Liver (tissue), 3 donors: ENCODE results near the gene ST14.

Experiments
- ATF3 ChIP-seq: IDR thresholded peaks from 2 replicates; pipeline ENCODE4 v1.6.1; 2016; ENCODE audit warnings: antibody characterized with exemption
- CTCF ChIP-seq: fragments of 150-350 bp; IDR thresholded peaks from 2 replicates; pipeline ENCODE4 v1.5.1; 2017; ENCODE audit warnings: improper control_type of control experiment, low read depth, low read length; ENCODE audit not compliant: missing input control
- FOXA1 ChIP-seq: IDR thresholded peaks from 2 replicates; pipeline ENCODE4 v1.6.1; 2016; ENCODE audit warnings: antibody characterized with exemption
- GABPA ChIP-seq, 2 donors: IDR thresholded peaks in 1 of 2; conservative IDR thresholded peaks in 1 of 2; 2 replicates each; pipeline ENCODE4 v1.6.1; 2016; ENCODE audit warnings: antibody characterized with exemption in 2 of 2, mild to moderate bottlenecking in 1 of 2, moderate library complexity in 1 of 2
- JUND ChIP-seq, 2 donors: IDR thresholded peaks; 2 replicates each; pipeline ENCODE4 v1.6.1; 2016; ENCODE audit warnings: antibody characterized with exemption in 2 of 2
- MAX ChIP-seq: IDR thresholded peaks from 2 replicates; pipeline ENCODE4 v1.6.1; 2016; ENCODE audit warnings: antibody characterized with exemption
- NR2F2 ChIP-seq: IDR thresholded peaks from 2 replicates; pipeline ENCODE4 v1.6.1; 2016; ENCODE audit warnings: antibody characterized with exemption
- REST ChIP-seq: IDR thresholded peaks from 2 replicates; pipeline ENCODE4 v1.6.1; 2016; ENCODE audit warnings: antibody characterized with exemption, mild to moderate bottlenecking
- SP1 ChIP-seq: IDR thresholded peaks from 2 replicates; pipeline ENCODE4 v1.6.1; 2018; ENCODE audit warnings: antibody characterized with exemption, mild to moderate bottlenecking
- TAF1 ChIP-seq: conservative IDR thresholded peaks from 2 replicates; pipeline ENCODE4 v1.6.1; 2016; ENCODE audit warnings: antibody characterized with exemption, mild to moderate bottlenecking
- donor health status: healthy.
- donor health status: healthy.

GRCh38 chr11:130211781-130212401 is 52.3 kb downstream of the ST14 start:
- TF ChIP-seq MAX (no peak), ATF3 (no peak), REST (no peak), CTCF (no peak), SP1 (no peak), GABPA (IDR thresholded peaks at IDR 0.05 in 1 of 2, conservative IDR thresholded peaks at IDR 0.05 in 1 of 2) (no peak), NR2F2 (no peak), FOXA1 (no peak), TAF1 (no peak), JUND (IDR thresholded peaks at IDR 0.05) (no peak)
